Lower lobe of right lung (tissue), 2 donors: ENCODE results near the gene COL8A2. TPM values are rescaled to one million over a fixed set of nuclear protein-coding genes. Genes with fewer than 3 reads are reported as not detected.

ENCODE experiments used
- ATAC-seq, 2 donors: fragments of 200-7000 bp; cut with Tn5 transposase; one replicate each; pipeline ENCODE4 v1.9.1; 2020 to 2022; ENCODE audit warnings: mild to moderate bottlenecking in 2 of 2, moderate library complexity in 2 of 2
- DNase-seq: peaks from one replicate; pipeline ENCODE4 v3.0.0-alpha.2; 2020
- H3K27ac ChIP-seq: fragments of 200-600 bp; one replicate; pipeline ENCODE4 v1.8.0; 2022
- H3K27me3 ChIP-seq: fragments of 200-600 bp; one replicate; pipeline ENCODE4 v1.8.0; 2022; ENCODE audit warnings: low read depth
- H3K36me3 ChIP-seq: fragments of 200-600 bp; one replicate; pipeline ENCODE4 v1.8.0; 2022; ENCODE audit warnings: mild to moderate bottlenecking
- H3K4me1 ChIP-seq: fragments of 200-600 bp; one replicate; pipeline ENCODE4 v1.8.0; 2022
- H3K4me3 ChIP-seq: fragments of 200-600 bp; one replicate; pipeline ENCODE4 v1.8.0; 2022; ENCODE audit warnings: mild to moderate bottlenecking
- H3K9me3 ChIP-seq: fragments of 200-600 bp; one replicate; pipeline ENCODE4 v1.8.0; 2022
- intact Hi-C: fragments of 100-400 bp; cut with DNase I; formaldehyde crosslinking; loops from one replicate; pipeline ENCODE4 v1.11.0; 2022
- total RNA-seq: library from RNA; stranded (reverse); fragmentation: NEBNext Ultra II Directional; extraction: Animal tissue kit (Norgen Biotek cat#: 25700); gene quantifications from one replicate; pipeline ENCODE4 v1.2.1, GENCODE V29; 2021
- TF ChIP-seq, protein P1 (sequence below): fragments of 200-600 bp; IDR thresholded peaks from one replicate; pipeline ENCODE4 v1.8.0; 2022; ENCODE audit warnings: antibody characterized with exemption, mild to moderate bottlenecking
- donor health status: DM: no; HTN: yes; CAD: no; lungs with severe emphysema.

Gene COL8A2
- total RNA-seq, 1 donor from 2014 or later = 24.4 TPM

DNA sequence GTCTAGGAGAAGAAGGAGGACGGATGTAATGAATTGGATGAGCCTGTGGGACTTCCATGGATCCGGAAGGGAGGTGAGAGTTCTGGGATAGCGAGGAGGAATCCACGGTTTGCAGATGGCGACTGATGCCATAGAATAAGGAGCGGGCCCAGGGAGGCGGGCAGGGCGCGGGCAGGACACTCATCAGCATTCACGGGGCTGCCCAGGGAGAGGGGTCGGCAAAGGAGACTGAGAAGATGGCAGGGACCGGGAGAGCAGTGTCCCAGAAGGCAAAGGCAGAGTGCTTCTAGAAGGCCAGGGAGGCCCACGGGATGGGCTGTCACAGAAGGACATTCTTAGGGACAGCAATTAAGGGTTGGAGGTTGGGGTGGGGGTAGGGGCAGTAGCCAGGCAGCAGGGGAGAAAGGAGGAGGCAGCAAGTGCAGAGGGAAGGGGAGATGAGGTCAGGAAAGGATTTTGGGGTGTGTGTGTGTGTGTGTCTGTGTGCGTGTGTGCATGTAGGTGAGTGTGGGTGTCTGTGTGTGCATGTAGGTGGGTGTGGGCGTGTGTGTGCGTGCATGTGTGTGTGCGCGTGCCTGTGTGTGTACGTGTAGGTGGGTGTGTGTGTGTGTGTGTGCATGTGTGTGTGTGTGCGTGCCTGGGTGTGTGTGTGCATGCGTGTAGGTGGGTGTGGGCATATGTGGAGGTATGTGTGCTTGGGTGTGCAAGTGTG is 1.1 kb upstream of the COL8A2 start:
- peak overlapping the region; percentile 50 for H3K4me3 ChIP-seq
- no peak for DNase-seq
- H3K27ac ChIP-seq = no peak overlapping the region
- ATAC-seq = no peak
- TF ChIP-seq, protein P1, sequence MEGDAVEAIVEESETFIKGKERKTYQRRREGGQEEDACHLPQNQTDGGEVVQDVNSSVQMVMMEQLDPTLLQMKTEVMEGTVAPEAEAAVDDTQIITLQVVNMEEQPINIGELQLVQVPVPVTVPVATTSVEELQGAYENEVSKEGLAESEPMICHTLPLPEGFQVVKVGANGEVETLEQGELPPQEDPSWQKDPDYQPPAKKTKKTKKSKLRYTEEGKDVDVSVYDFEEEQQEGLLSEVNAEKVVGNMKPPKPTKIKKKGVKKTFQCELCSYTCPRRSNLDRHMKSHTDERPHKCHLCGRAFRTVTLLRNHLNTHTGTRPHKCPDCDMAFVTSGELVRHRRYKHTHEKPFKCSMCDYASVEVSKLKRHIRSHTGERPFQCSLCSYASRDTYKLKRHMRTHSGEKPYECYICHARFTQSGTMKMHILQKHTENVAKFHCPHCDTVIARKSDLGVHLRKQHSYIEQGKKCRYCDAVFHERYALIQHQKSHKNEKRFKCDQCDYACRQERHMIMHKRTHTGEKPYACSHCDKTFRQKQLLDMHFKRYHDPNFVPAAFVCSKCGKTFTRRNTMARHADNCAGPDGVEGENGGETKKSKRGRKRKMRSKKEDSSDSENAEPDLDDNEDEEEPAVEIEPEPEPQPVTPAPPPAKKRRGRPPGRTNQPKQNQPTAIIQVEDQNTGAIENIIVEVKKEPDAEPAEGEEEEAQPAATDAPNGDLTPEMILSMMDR = no peak
- H3K9me3 ChIP-seq = no peaks in the 10 kb centered on the region
- intact Hi-C loops = no loop called here
- H3K27me3 ChIP-seq = peaks cover 17% of the 10 kb centered on the region
- H3K4me1 ChIP-seq = peaks cover 15% of the 10 kb centered on the region
- H3K36me3 ChIP-seq = no peaks in the 10 kb centered on the region

DNA sequence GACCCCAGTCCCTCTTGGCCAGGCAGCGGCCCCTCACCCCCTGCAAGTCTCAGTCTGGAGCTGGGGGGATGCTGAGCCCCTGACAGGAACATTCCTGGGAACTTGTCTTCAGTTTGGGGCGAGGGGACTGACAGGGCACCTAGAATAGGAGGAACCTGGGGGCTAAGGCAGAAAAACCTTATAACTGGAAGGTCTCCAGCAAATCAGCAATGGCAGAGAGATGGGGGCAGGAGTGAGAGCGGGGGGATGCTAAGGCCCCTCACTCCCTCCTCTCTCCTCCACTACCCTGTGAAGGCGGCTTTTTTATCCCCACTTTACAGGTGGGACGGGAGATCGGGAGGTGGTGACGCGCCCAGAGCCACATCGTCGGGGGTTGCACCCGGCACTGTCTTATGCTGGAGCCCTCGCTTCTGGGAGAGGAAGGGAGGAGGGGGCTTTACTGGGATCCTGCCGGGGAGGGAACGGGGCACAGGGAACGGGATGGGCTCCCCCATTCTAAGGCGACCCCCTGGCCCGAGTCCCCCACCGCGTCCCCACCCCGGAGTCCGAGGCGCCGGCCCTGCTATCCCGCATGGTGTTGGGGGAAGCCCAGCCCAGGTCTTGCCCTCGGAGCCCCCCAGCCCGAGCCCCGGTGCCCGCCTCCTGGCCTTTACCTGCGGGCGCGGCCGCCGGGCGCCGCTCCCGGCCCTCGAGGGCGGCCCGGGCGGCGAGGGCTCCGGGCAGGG is 456 bp downstream of the COL8A2 start:
- H3K4me1 ChIP-seq = peaks cover 16% of the 10 kb centered on the region
- ATAC-seq (no peak), DNase-seq (no peak)
- peak overlapping the region; percentile 50 for H3K4me3 ChIP-seq
- no peak overlapping the region for H3K27ac ChIP-seq
- intact Hi-C loops = no loop called here
- TF ChIP-seq, protein P1 = no peak
- H3K9me3 ChIP-seq = no peaks in the 10 kb centered on the region
- H3K27me3 ChIP-seq = peaks cover 17% of the 10 kb centered on the region
- no peaks in the 10 kb centered on the region for H3K36me3 ChIP-seq

GRCh38 chr1:36123356-36123755 is 1.7 kb downstream of the COL8A2 start:
- Histone ChIP-seq H3K4me1 (peaks cover 22% of the 10 kb centered on the region), H3K36me3 (no peaks in the 10 kb centered on the region), H3K4me3 (peak overlapping the region; percentile 0), H3K27me3 (peaks cover 17% of the 10 kb centered on the region), H3K9me3 (no peaks in the 10 kb centered on the region), H3K27ac (peak overlapping the region; percentile 2)
- TF ChIP-seq, protein P1 = no peak
- ATAC-seq = peak; percentile 40 to 74
- intact Hi-C loops = no loop called here
- peak; percentile 77 for DNase-seq

DNA sequence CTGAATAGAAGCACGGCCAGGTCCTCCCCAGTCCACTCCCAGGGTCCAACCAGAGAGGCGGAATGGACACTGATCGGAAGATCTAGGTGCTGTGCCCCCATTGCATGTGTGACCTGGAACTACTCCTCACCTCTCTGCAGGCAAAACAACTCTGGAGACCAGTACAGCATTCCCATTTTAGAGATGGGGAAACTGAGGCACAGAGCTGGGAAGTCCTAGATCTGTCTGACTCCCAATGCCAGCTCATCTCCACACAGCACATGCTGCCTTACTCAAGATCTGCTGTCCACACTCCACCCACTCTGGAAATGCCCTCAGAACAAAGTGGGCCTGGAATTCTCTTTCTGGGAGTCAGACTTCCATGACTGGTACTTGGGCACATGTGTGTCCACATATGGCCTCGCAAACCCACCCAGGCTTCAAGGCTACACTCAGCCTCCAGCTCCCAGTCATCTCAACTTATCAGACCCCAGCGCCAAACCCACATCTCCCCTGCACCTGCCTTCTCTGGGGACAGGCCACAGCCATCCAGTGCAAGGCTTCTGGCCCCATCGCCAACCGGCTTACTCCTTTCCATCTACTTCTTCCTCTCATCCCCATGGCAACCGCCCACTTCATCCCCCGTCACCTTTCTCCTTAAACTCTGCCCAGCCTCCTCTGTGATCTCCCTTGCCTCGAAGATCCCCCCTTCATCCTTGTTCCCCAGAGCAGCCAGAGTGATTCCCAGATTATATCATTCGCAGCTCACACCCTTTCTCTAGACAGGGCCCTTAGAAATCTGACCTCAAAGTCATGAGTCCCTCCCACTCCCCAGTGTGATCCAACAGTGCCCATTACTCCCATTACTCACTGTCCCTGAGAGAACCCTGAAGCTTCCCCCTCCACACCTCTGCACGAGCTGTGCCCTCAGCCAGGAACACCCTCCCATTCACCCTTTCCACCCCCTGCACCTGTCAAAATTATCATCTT is 2.7 kb downstream of the COL8A2 start:
- Histone ChIP-seq H3K9me3 (no peaks in the 10 kb centered on the region), H3K27me3 (peaks cover 17% of the 10 kb centered on the region), H3K4me3 (peak overlapping the region; percentile 0), H3K4me1 (peaks cover 22% of the 10 kb centered on the region), H3K27ac (peak overlapping the region; percentile 2), H3K36me3 (no peaks in the 10 kb centered on the region)
- TF ChIP-seq, protein P1 = no peak
- intact Hi-C loops = no loop called here
- DNase-seq = no peak
- no peak for ATAC-seq

GRCh38 chr1:36119456-36119855 is 5.6 kb downstream of the COL8A2 start:
- DNase-seq (peak; percentile 66), ATAC-seq (peak; percentile 52 to 63)
- Histone ChIP-seq H3K4me1 (peaks cover 27% of the 10 kb centered on the region), H3K27me3 (peaks cover 6% of the 10 kb centered on the region), H3K36me3 (no peaks in the 10 kb centered on the region), H3K4me3 (no peak overlapping the region), H3K9me3 (no peaks in the 10 kb centered on the region), H3K27ac (no peak overlapping the region)
- TF ChIP-seq, protein P1 = no peak
- intact Hi-C loops = no loop called here
